ENCODE results near the gene RPUSD1. TPM values are rescaled to one million over a fixed set of nuclear protein-coding genes. Genes with fewer than 3 reads are reported as not detected.

The RPUSD1 gene
- total RNA-seq, 4 donors from 2014 or later, result 5.9 to 80.0 (median 16.7) TPM

GRCh38 chr16:798666-799065 lies 10.5 kb upstream of the RPUSD1 start:
- intact Hi-C loops (cut with DNase I; ENCODE audit: low total_unique reads), result no loop called here
- Histone ChIP-seq H3K27me3 (peaks cover 11 to 22% of the 10 kb centered on the region in 2 donors), H3K9me3 (no peaks in the 10 kb centered on the region), H3K27ac (no peak overlapping the region), H3K36me3 (no peaks in the 10 kb centered on the region), H3K4me3 (no peak overlapping the region), H3K4me1 (no peaks in the 10 kb centered on the region)
- TF ChIP-seq CTCF (IDR thresholded peaks at IDR 0.05), result no peak
- no peak for TF ChIP-seq POLR2A (IDR thresholded peaks at IDR 0.05)
- no peak for DNase-seq

GRCh38 chr16:797686-798085 lies 9.5 kb upstream of the RPUSD1 start:
- no peak overlapping the region for H3K27ac ChIP-seq
- no peaks in the 10 kb centered on the region for H3K36me3 ChIP-seq
- H3K4me3 ChIP-seq, result no peak overlapping the region
- H3K9me3 ChIP-seq, result no peaks in the 10 kb centered on the region
- TF ChIP-seq POLR2A (IDR thresholded peaks at IDR 0.05) (no peak), CTCF (IDR thresholded peaks at IDR 0.05) (no peak)
- H3K4me1 ChIP-seq, result no peaks in the 10 kb centered on the region
- peaks cover 11 to 22% of the 10 kb centered on the region in 2 donors for H3K27me3 ChIP-seq
- no peak for DNase-seq
- intact Hi-C loops (cut with DNase I; ENCODE audit: low total_unique reads), result no loop called here

- TF ChIP-seq CTCF (IDR thresholded peaks at IDR 0.05), result no peak
- no peak for TF ChIP-seq POLR2A (IDR thresholded peaks at IDR 0.05)
- intact Hi-C loops (cut with DNase I; ENCODE audit: low total_unique reads), result no loop called here
- Histone ChIP-seq H3K9me3 (no peaks in the 10 kb centered on the region), H3K27me3 (peaks cover 11 to 22% of the 10 kb centered on the region in 2 donors), H3K36me3 (no peaks in the 10 kb centered on the region), H3K27ac (no peak overlapping the region), H3K4me1 (no peaks in the 10 kb centered on the region), H3K4me3 (no peak overlapping the region)
- no peak for DNase-seq
These were observed 8.9 kb upstream of the RPUSD1 start for GRCh38 chr16:797120-797420.

GRCh38 chr16:796296-797119 lies 8.3 kb upstream of the RPUSD1 start:
- H3K36me3 ChIP-seq, result no peaks in the 10 kb centered on the region
- no peak overlapping the region for H3K27ac ChIP-seq
- intact Hi-C loops (cut with DNase I; ENCODE audit: low total_unique reads), result no loop called here
- H3K4me1 ChIP-seq, result no peaks in the 10 kb centered on the region
- no peak overlapping the region for H3K4me3 ChIP-seq
- H3K27me3 ChIP-seq, result peaks cover 11 to 18% of the 10 kb centered on the region in 2 donors
- no peaks in the 10 kb centered on the region for H3K9me3 ChIP-seq
- no peak for DNase-seq
- TF ChIP-seq CTCF (IDR thresholded peaks at IDR 0.05) (no peak), POLR2A (IDR thresholded peaks at IDR 0.05) (no peak)

GRCh38 chr16:795580-796229 lies 7.5 kb upstream of the RPUSD1 start:
- Histone ChIP-seq H3K9me3 (no peaks in the 10 kb centered on the region), H3K4me1 (no peaks in the 10 kb centered on the region), H3K4me3 (no peak overlapping the region), H3K27ac (no peak overlapping the region), H3K27me3 (peaks cover 6 to 10% of the 10 kb centered on the region in 2 donors), H3K36me3 (no peaks in the 10 kb centered on the region)
- TF ChIP-seq POLR2A (IDR thresholded peaks at IDR 0.05) (no peak), CTCF (IDR thresholded peaks at IDR 0.05) (no peak)
- no peak for DNase-seq
- intact Hi-C loops (cut with DNase I; ENCODE audit: low total_unique reads), result no loop called here

Data from uterus (tissue), 4 donors.